Non-pigmented ciliary epithelial cell (primary cell): ENCODE data around the gene SHB.

Experiments used
- DNase-seq: peaks from one replicate; pipeline ENCODE4 v3.0.0-alpha.2; 2010; ENCODE audit warnings: low read depth

The SHB gene

GRCh38 chr9:38086496-38086895, 17.5 kb upstream of the SHB start:
- DNase-seq, result no peak

- no peak for DNase-seq
Measured at GRCh38 chr9:38085308-38085707, 16.3 kb upstream of the SHB start.

- no peak for DNase-seq
Measured at GRCh38 chr9:38084556-38084880, 15.5 kb upstream of the SHB start.

- DNase-seq, result no peak
Measured at GRCh38 chr9:38083858-38084555, 15.0 kb upstream of the SHB start.

GRCh38 chr9:38082446-38083287, 13.6 kb upstream of the SHB start:
- DNase-seq, result no peak

GRCh38 chr9:38081356-38082108, 12.5 kb upstream of the SHB start:
- DNase-seq, result no peak

GRCh38 chr9:38079461-38080031, 10.5 kb upstream of the SHB start:
- no peak for DNase-seq

- no peak for DNase-seq
Measured at GRCh38 chr9:38075272-38075671, 6.2 kb upstream of the SHB start.

- DNase-seq, result no peak
Measured at GRCh38 chr9:38074441-38074961, 5.5 kb upstream of the SHB start.

GRCh38 chr9:38073882-38074281, 4.9 kb upstream of the SHB start:
- DNase-seq, result no peak

- no peak for DNase-seq
Measured at GRCh38 chr9:38071470-38072134, 2.6 kb upstream of the SHB start.

GRCh38 chr9:38067859-38068681, 957 bp downstream of the SHB start:
- no peak for DNase-seq

- DNase-seq, result no peak
Measured at GRCh38 chr9:38066914-38067858, 1.8 kb downstream of the SHB start.

GRCh38 chr9:38066197-38066913, 2.7 kb downstream of the SHB start:
- DNase-seq, result no peak

- no peak for DNase-seq
Measured at GRCh38 chr9:38065369-38066075, 3.5 kb downstream of the SHB start.

- no peak for DNase-seq
Measured at GRCh38 chr9:38064842-38065368, 4.1 kb downstream of the SHB start.

GRCh38 chr9:38063363-38063707, 5.7 kb downstream of the SHB start:
- no peak for DNase-seq
